ENCODE results near the gene GPR21. TPM values are rescaled to one million over a fixed set of nuclear protein-coding genes. Genes with fewer than 3 reads are reported as not detected.

The GPR21 gene
- polyA plus RNA-seq, 1 donor = 0.39 TPM

GRCh38 chr9:123064716-123065115 is 31.2 kb downstream of the GPR21 start:
- DNase-seq = no peak

GRCh38 chr9:123065196-123065595 is 31.7 kb downstream of the GPR21 start:
- DNase-seq = no peak

GRCh38 chr9:123067136-123067535 is 33.7 kb downstream of the GPR21 start:
- DNase-seq = no peak

- no peak for DNase-seq
These were observed 35.6 kb downstream of the GPR21 start for GRCh38 chr9:123069010-123069481.

- DNase-seq = no peak
These were observed 36.7 kb downstream of the GPR21 start for GRCh38 chr9:123070198-123070597.

- no peak for DNase-seq
These were observed 39.0 kb downstream of the GPR21 start for GRCh38 chr9:123072407-123072995.

GRCh38 chr9:123073441-123073840 is 40.0 kb downstream of the GPR21 start:
- DNase-seq = no peak

- DNase-seq = peak; percentile 40
These were observed 40.5 kb downstream of the GPR21 start for GRCh38 chr9:123073991-123074422.

GRCh38 chr9:123074628-123075027 is 41.2 kb downstream of the GPR21 start:
- no peak for DNase-seq

- no peak for DNase-seq
These were observed 47.0 kb downstream of the GPR21 start for GRCh38 chr9:123080444-123080843.

GRCh38 chr9:123081824-123082223 is 48.4 kb downstream of the GPR21 start:
- no peak for DNase-seq

GRCh38 chr9:123083680-123084079 is 50.2 kb downstream of the GPR21 start:
- DNase-seq = no peak

GRCh38 chr9:123084256-123084655 is 50.8 kb downstream of the GPR21 start:
- DNase-seq = no peak

Other genes with a start within 250 kb of the GPR21 start
- gene OR5C1, start 244.7 kb upstream of the GPR21 start, polyA plus RNA-seq (ENCODE audit: insufficient read length) = not detected
- gene OR1K1, start 233.5 kb upstream of the GPR21 start, polyA plus RNA-seq (ENCODE audit: insufficient read length) = not detected
- 15.2 TPM for gene PDCL, start 205.1 kb upstream of the GPR21 start, polyA plus RNA-seq (ENCODE audit: insufficient read length)
- 32.2 TPM for gene RC3H2, start 128.3 kb upstream of the GPR21 start, polyA plus RNA-seq (ENCODE audit: insufficient read length)
- 9.1 TPM for gene ZBTB6, start 120.3 kb upstream of the GPR21 start, polyA plus RNA-seq (ENCODE audit: insufficient read length)
- 8.4 TPM for gene ZBTB26, start 102.2 kb upstream of the GPR21 start, polyA plus RNA-seq (ENCODE audit: insufficient read length)
- 34.3 TPM for gene RABGAP1, start 92.6 kb upstream of the GPR21 start, polyA plus RNA-seq (ENCODE audit: insufficient read length)
- 9.3 TPM for gene STRBP, start 234.9 kb downstream of the GPR21 start, polyA plus RNA-seq (ENCODE audit: insufficient read length)